NCI-H2196 treated with DMSO at 0.1 percent for 48 hours (cell line): Measurements from ENCODE around the gene MC5R.

ENCODE experiments used
- DNase-seq: peaks from one replicate; lab custom pipeline; 2025; ENCODE audit not compliant: unreplicated experiment; lab: John Stamatoyannopoulos, UW

Gene MC5R

GRCh38 chr18:13823707-13824395 lies at the start of gene MC5R:
Gene MC5R (plus strand): TSS chr18:13824149. CDS start chr18:13825766, 1,617 bp downstream.
- peak; percentile 22 for DNase-seq

- no peak for DNase-seq
Observed at GRCh38 chr18:13775058-13775457, 48.9 kb upstream of the MC5R start.

GRCh38 chr18:13791181-13791580 lies 32.8 kb upstream of the MC5R start:
- DNase-seq: no peak

- DNase-seq: no peak
Observed at GRCh38 chr18:13793819-13794218, 30.1 kb upstream of the MC5R start.

GRCh38 chr18:13796515-13796914 lies 27.4 kb upstream of the MC5R start:
- DNase-seq: no peak

GRCh38 chr18:13797157-13797611 lies 26.8 kb upstream of the MC5R start:
- peak; percentile 29 for DNase-seq

- DNase-seq: no peak
Observed at GRCh38 chr18:13799396-13799795, 24.6 kb upstream of the MC5R start.

GRCh38 chr18:13800505-13801259 lies 23.3 kb upstream of the MC5R start:
- peak; percentile 52 for DNase-seq

- DNase-seq: no peak
Observed at GRCh38 chr18:13801260-13801601, 22.7 kb upstream of the MC5R start.

- no peak for DNase-seq
Observed at GRCh38 chr18:13804305-13804704, 19.6 kb upstream of the MC5R start.

- DNase-seq: no peak
Observed at GRCh38 chr18:13808294-13809042, 15.5 kb upstream of the MC5R start.

GRCh38 chr18:13809043-13809430 lies 14.9 kb upstream of the MC5R start:
- DNase-seq: no peak

GRCh38 chr18:13809531-13810255 lies 14.3 kb upstream of the MC5R start:
- DNase-seq: no peak

- no peak for DNase-seq
Observed at GRCh38 chr18:13810950-13811485, 12.9 kb upstream of the MC5R start.

GRCh38 chr18:13811993-13812392 lies 12.0 kb upstream of the MC5R start:
- no peak for DNase-seq

GRCh38 chr18:13813271-13813849 lies 10.6 kb upstream of the MC5R start:
- DNase-seq: peak; percentile 32

- DNase-seq: no peak
Observed at GRCh38 chr18:13826209-13826608, 2.3 kb downstream of the MC5R start.

GRCh38 chr18:13831864-13832508 lies 8.0 kb downstream of the MC5R start:
- DNase-seq: no peak

GRCh38 chr18:13834496-13835015 lies 10.6 kb downstream of the MC5R start:
- DNase-seq: no peak

GRCh38 chr18:13835202-13835601 lies 11.3 kb downstream of the MC5R start:
- DNase-seq: no peak
